DMS79 treated with DMSO at 0.1 percent for 48 hours (cell line): Measurements from ENCODE around the gene SLC25A5.

Experiments used
- DNase-seq: peaks from one replicate; lab custom pipeline; 2025; lab: John Stamatoyannopoulos, UW

The SLC25A5 gene

DNA sequence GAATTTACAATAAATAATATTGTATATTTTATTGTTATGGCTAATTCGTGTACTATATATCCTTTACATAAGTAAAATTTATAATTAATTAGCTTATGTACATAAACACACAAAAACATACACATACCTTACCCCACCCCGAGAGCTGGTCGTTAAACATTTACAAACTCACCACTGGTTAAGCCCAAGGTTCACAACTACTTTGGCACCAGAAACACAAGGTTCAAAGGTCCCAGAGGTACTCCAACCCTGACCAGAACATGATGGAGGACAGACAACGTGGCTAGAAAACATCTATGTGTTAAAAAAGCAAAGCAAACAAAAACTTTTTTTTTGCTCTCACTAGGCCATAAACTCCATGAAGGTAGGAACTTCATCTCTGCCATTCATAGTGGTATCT, 37.7 kb downstream of the SLC25A5 start:
- DNase-seq: no peak

DNA sequence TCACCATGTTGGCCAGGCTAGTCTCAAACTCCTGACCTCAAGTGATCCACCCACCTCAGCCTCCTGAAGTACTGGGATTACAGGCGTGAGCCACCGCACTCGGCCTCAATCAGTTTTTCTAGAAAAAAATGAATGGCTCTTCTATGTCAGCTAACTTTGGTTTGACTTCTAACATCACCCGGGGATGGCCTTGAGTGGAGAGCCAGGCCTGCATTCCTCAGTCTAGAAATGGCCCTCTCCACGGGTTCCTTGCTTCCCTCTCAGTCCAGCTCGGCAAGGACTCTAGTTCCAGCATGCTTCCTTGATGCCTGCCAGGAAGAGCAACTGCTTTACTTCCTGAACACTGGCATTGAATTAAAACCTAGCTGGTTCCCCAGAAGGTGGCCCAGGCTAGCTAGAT, 39.0 kb downstream of the SLC25A5 start:
- DNase-seq: no peak

DNA sequence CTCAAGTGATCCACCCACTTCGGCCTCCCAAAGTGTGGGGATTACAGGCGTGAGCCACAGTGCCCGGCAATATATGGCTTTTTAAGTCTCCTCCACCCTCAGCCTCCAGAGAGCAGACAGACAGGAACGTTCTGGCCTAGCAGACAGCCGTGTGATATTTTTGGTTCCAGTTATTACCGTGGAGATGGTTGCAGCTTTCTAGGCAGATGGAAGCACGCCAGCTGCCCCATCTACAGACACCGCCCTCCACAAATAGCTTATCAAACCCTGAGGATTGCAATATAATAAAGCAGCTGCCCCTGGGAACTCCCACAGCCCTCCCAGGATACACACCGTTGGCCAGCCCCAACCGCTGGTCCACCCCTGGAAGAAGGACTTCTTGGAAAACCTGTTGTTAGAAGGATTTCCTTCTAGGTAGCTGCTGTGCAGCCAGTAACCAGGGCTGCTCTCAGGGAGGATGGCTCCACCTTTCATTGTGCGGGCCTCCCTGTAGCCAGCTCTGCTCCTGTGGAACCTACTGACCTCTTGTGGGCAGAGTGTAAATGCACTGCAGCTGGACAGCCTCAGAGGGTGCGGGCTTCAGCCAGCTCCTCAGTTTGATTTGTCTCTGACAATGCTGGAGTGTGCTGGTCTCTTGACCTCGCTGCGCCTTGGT, 44.0 kb downstream of the SLC25A5 start:
- peak; percentile 49 for DNase-seq

DNA sequence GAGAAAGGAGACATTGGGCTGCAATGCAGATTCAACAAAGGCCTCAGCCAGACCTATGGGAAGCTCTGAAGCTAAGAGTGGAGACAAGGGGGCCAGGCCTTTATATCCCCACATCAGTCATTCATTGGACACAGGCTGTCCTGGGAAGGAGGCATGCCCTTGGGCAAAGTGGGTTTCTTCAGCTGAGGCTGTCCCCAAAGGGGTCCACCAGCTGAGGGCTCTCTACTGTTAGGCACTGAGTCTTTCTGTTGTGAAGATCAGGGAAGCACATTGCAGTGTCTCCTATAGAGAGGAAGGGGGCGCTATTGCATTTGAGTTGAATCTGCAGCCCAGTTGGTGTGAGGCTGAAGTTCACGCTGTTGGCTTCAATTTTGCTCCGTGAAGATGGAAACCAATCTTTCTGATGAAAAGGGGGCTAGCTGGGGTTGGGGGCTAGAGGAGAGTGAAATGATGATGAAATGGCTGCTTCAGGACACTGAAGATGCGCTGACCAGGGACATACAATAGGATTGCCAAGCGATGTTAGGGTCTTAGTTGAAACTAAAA, 48.0 kb downstream of the SLC25A5 start:
- peak; percentile 55 for DNase-seq

DNA sequence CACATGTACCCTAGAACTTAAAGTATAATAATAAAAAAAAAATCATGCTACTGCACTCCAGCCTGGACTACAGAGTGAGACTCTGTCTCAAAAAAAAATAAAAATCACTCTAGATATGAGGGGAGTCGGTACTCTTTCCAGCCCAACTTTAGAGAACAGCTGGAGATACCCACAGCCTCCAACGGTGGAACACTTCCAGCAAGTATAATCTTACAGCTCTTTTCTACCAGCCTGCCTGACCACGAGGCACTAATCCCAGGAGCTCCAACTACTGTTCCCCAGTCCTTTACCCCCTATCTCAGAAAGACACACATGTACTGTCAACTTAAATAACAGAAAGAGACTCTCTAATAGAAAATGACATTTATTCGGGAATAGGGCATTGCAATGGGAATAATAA, 50.1 kb downstream of the SLC25A5 start:
- no peak for DNase-seq
